Ramos (cell line): ENCODE data around the gene UBE2E2.

Source experiments
- in situ Hi-C: fragments of 300-500 bp; cut with MboI; formaldehyde crosslinking; loops from one replicate; pipeline ENCODE4 v1.14.3; 2022; ENCODE audit warnings: low sequenced_read_pairs; ENCODE audit not compliant: unreplicated experiment

The UBE2E2 gene

GRCh38 chr3:23459889-23460546 lies 256.9 kb downstream of the UBE2E2 start:
- in situ Hi-C loops = no loop called here

GRCh38 chr3:23461069-23461468 lies 257.9 kb downstream of the UBE2E2 start:
- in situ Hi-C loops = no loop called here

GRCh38 chr3:23463791-23464190 lies 260.7 kb downstream of the UBE2E2 start:
- in situ Hi-C loops = no loop called here

- in situ Hi-C loops = no loop called here
These were observed 262.4 kb downstream of the UBE2E2 start for GRCh38 chr3:23465569-23465968.

- in situ Hi-C loops = no loop called here
These were observed 265.1 kb downstream of the UBE2E2 start for GRCh38 chr3:23468203-23468602.

GRCh38 chr3:23474580-23475357 lies 271.6 kb downstream of the UBE2E2 start:
- in situ Hi-C loops = no loop called here

- in situ Hi-C loops = no loop called here
These were observed 272.3 kb downstream of the UBE2E2 start for GRCh38 chr3:23475446-23475845.

- in situ Hi-C loops = no loop called here
These were observed 275.9 kb downstream of the UBE2E2 start for GRCh38 chr3:23479026-23479425.

GRCh38 chr3:23479615-23480328 lies 276.6 kb downstream of the UBE2E2 start:
- in situ Hi-C loops = no loop called here

GRCh38 chr3:23480329-23480714 lies 277.2 kb downstream of the UBE2E2 start:
- in situ Hi-C loops = no loop called here

GRCh38 chr3:23481011-23481615 lies 278.0 kb downstream of the UBE2E2 start:
- in situ Hi-C loops = no loop called here

- in situ Hi-C loops = no loop called here
These were observed 278.6 kb downstream of the UBE2E2 start for GRCh38 chr3:23481616-23482278.

- in situ Hi-C loops = no loop called here
These were observed 281.3 kb downstream of the UBE2E2 start for GRCh38 chr3:23484386-23484785.

GRCh38 chr3:23485922-23486321 lies 282.8 kb downstream of the UBE2E2 start:
- in situ Hi-C loops = no loop called here

- in situ Hi-C loops = no loop called here
These were observed 283.9 kb downstream of the UBE2E2 start for GRCh38 chr3:23487015-23487414.

- in situ Hi-C loops = no loop called here
These were observed 285.5 kb downstream of the UBE2E2 start for GRCh38 chr3:23488618-23489017.

- in situ Hi-C loops = no loop called here
These were observed 286.4 kb downstream of the UBE2E2 start for GRCh38 chr3:23489300-23490158.

GRCh38 chr3:23490459-23490858 lies 287.3 kb downstream of the UBE2E2 start:
- in situ Hi-C loops = no loop called here

- in situ Hi-C loops = no loop called here
These were observed 288.9 kb downstream of the UBE2E2 start for GRCh38 chr3:23492057-23492456.
